ENCODE data around the gene CCL21.

CCL21 gene

GRCh38 chr9:34684816-34685215, 25.1 kb downstream of the CCL21 start:
- no peak for FAIRE-seq
- no peak for TF ChIP-seq CTCF (IDR thresholded peaks at IDR 0.05; ENCODE audit: insufficient read depth, missing control alignments)
- no peak for DNase-seq (ENCODE audit: insufficient read length, low spot score)

GRCh38 chr9:34684145-34684544, 25.8 kb downstream of the CCL21 start:
- DNase-seq (ENCODE audit: insufficient read length, low spot score) (no peak), FAIRE-seq (no peak)
- no peak for TF ChIP-seq CTCF (IDR thresholded peaks at IDR 0.05; ENCODE audit: insufficient read depth, missing control alignments)

GRCh38 chr9:34675869-34676268, 34.1 kb downstream of the CCL21 start:
- no peak for FAIRE-seq

GRCh38 chr9:34675048-34675714, 34.8 kb downstream of the CCL21 start:
- peak; percentile 62 for DNase-seq (ENCODE audit: insufficient read length, low spot score)
- no peak for FAIRE-seq
- peak; percentile 91 for TF ChIP-seq CTCF (IDR thresholded peaks at IDR 0.05; ENCODE audit: insufficient read depth, missing control alignments)

More at GRCh38 chr9:34675869-34676268, 34.1 kb downstream of the CCL21 start:
- no peak for DNase-seq (ENCODE audit: insufficient read length, low spot score)
- TF ChIP-seq CTCF (IDR thresholded peaks at IDR 0.05; ENCODE audit: insufficient read depth, missing control alignments), result no peak

GRCh38 chr9:34674440-34674839, 35.5 kb downstream of the CCL21 start:
- FAIRE-seq, result no peak
- no peak for TF ChIP-seq CTCF (IDR thresholded peaks at IDR 0.05; ENCODE audit: insufficient read depth, missing control alignments)
- no peak for DNase-seq (ENCODE audit: insufficient read length, low spot score)

- FAIRE-seq, result no peak
- DNase-seq (ENCODE audit: insufficient read length, low spot score), result no peak
- TF ChIP-seq CTCF (IDR thresholded peaks at IDR 0.05; ENCODE audit: insufficient read depth, missing control alignments), result no peak
Measured at GRCh38 chr9:34671307-34671706, 38.6 kb downstream of the CCL21 start.

GRCh38 chr9:34669809-34670562, 40.0 kb downstream of the CCL21 start:
- FAIRE-seq (no peak), DNase-seq (ENCODE audit: insufficient read length, low spot score) (no peak)
- no peak for TF ChIP-seq CTCF (IDR thresholded peaks at IDR 0.05; ENCODE audit: insufficient read depth, missing control alignments)

Measured in D721Med (cell line).